Measurements from ENCODE around the gene COL24A1.

COL24A1 gene

DNA sequence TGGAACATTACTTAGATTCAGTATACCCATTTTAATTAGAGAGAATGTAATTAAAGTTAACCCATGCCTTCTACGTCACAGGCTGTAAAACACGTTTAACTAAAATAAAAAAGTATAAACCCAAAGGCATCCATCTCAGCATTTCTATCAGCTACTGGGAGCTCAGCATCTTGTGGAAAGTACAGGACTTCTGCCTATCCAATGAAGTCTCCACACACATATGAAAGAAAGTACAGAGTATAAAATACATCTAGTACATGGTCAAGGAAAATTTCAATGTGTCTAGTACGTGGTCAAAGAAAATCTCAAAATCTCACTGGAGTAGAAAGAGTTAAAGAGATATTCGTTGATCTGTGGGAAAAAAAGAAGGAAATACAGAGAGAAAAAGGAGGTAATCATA, 306.9 kb downstream of the COL24A1 start:
- H4K20me1 ChIP-seq (ENCODE audit: insufficient read depth) = no peaks in the 10 kb centered on the region
- H3K27me3 ChIP-seq (ENCODE audit: insufficient read depth, low read depth) = no peaks in the 10 kb centered on the region
- TF ChIP-seq, protein P1, sequence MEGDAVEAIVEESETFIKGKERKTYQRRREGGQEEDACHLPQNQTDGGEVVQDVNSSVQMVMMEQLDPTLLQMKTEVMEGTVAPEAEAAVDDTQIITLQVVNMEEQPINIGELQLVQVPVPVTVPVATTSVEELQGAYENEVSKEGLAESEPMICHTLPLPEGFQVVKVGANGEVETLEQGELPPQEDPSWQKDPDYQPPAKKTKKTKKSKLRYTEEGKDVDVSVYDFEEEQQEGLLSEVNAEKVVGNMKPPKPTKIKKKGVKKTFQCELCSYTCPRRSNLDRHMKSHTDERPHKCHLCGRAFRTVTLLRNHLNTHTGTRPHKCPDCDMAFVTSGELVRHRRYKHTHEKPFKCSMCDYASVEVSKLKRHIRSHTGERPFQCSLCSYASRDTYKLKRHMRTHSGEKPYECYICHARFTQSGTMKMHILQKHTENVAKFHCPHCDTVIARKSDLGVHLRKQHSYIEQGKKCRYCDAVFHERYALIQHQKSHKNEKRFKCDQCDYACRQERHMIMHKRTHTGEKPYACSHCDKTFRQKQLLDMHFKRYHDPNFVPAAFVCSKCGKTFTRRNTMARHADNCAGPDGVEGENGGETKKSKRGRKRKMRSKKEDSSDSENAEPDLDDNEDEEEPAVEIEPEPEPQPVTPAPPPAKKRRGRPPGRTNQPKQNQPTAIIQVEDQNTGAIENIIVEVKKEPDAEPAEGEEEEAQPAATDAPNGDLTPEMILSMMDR (conservative IDR thresholded peaks at IDR 0.05; ENCODE audit: low read depth, low read length) = no peak
- no peak overlapping the region for H3K4me3 ChIP-seq (IDR thresholded peaks at IDR 0.05; ENCODE audit: insufficient read depth, low read depth, low read length)
- H3K79me2 ChIP-seq (ENCODE audit: insufficient read depth, low read depth) = no peaks in the 10 kb centered on the region
- H3K27ac ChIP-seq = no peak overlapping the region
- H3K9ac ChIP-seq = no peak overlapping the region
- no peaks in the 10 kb centered on the region for H3K36me3 ChIP-seq (ENCODE audit: insufficient read depth)
- no peaks in the 10 kb centered on the region for H3K4me1 ChIP-seq (ENCODE audit: low read depth, poor library complexity, severe bottlenecking)
- H2AFZ ChIP-seq (ENCODE audit: low read depth) = no peak overlapping the region
- H3K4me2 ChIP-seq = no peak overlapping the region

DNA sequence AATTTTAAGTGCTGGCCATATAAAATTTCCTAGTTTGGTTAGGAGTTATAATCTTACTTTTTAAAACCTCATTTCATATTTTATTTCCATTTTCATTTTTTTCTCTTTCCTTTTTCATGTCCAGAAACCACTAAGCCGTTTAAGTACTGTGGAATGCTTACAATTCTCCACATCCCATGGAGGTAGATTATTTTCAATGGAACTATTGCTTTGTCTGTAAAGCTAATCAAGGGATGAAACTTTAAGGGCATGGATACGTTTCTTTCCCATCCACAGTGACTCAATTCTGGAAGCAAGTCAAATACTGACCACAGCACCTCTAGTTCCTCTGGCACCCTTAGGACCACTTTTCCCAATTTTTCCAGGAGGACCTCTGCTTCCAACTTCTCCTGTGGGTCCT, 309.2 kb downstream of the COL24A1 start:
- no peaks in the 10 kb centered on the region for H3K79me2 ChIP-seq (ENCODE audit: insufficient read depth, low read depth)
- H3K4me3 ChIP-seq (IDR thresholded peaks at IDR 0.05; ENCODE audit: insufficient read depth, low read depth, low read length) = no peak overlapping the region
- H3K27me3 ChIP-seq (ENCODE audit: insufficient read depth, low read depth) = no peaks in the 10 kb centered on the region
- no peak overlapping the region for H3K27ac ChIP-seq
- TF ChIP-seq, protein P1 (conservative IDR thresholded peaks at IDR 0.05; ENCODE audit: low read depth, low read length) = no peak
- no peak overlapping the region for H3K4me2 ChIP-seq
- H3K4me1 ChIP-seq (ENCODE audit: low read depth, poor library complexity, severe bottlenecking) = no peaks in the 10 kb centered on the region
- no peak overlapping the region for H3K9ac ChIP-seq
- H2AFZ ChIP-seq (ENCODE audit: low read depth) = no peak overlapping the region
- H4K20me1 ChIP-seq (ENCODE audit: insufficient read depth) = no peaks in the 10 kb centered on the region
- no peaks in the 10 kb centered on the region for H3K36me3 ChIP-seq (ENCODE audit: insufficient read depth)

- no peak overlapping the region for H3K4me3 ChIP-seq (IDR thresholded peaks at IDR 0.05; ENCODE audit: insufficient read depth, low read depth, low read length)
- H3K36me3 ChIP-seq (ENCODE audit: insufficient read depth) = no peaks in the 10 kb centered on the region
- TF ChIP-seq, protein P1 (conservative IDR thresholded peaks at IDR 0.05; ENCODE audit: low read depth, low read length) = no peak
- no peaks in the 10 kb centered on the region for H3K79me2 ChIP-seq (ENCODE audit: insufficient read depth, low read depth)
- H3K27me3 ChIP-seq (ENCODE audit: insufficient read depth, low read depth) = no peaks in the 10 kb centered on the region
- H2AFZ ChIP-seq (ENCODE audit: low read depth) = no peak overlapping the region
- H3K4me2 ChIP-seq = no peak overlapping the region
- no peaks in the 10 kb centered on the region for H4K20me1 ChIP-seq (ENCODE audit: insufficient read depth)
- H3K4me1 ChIP-seq (ENCODE audit: low read depth, poor library complexity, severe bottlenecking) = no peaks in the 10 kb centered on the region
- H3K9ac ChIP-seq = no peak overlapping the region
- H3K27ac ChIP-seq = no peak overlapping the region
These were observed 309.9 kb downstream of the COL24A1 start for GRCh38 chr1:85846706-85847105.

GRCh38 chr1:85839459-85839858, 317.1 kb downstream of the COL24A1 start:
- H3K27me3 ChIP-seq (ENCODE audit: insufficient read depth, low read depth) = no peaks in the 10 kb centered on the region
- H3K4me1 ChIP-seq (ENCODE audit: low read depth, poor library complexity, severe bottlenecking) = no peaks in the 10 kb centered on the region
- H4K20me1 ChIP-seq (ENCODE audit: insufficient read depth) = no peaks in the 10 kb centered on the region
- no peak overlapping the region for H3K27ac ChIP-seq
- H3K79me2 ChIP-seq (ENCODE audit: insufficient read depth, low read depth) = no peaks in the 10 kb centered on the region
- no peak overlapping the region for H2AFZ ChIP-seq (ENCODE audit: low read depth)
- no peak overlapping the region for H3K9ac ChIP-seq
- no peak overlapping the region for H3K4me3 ChIP-seq (IDR thresholded peaks at IDR 0.05; ENCODE audit: insufficient read depth, low read depth, low read length)
- no peak overlapping the region for H3K4me2 ChIP-seq
- TF ChIP-seq, protein P1 (conservative IDR thresholded peaks at IDR 0.05; ENCODE audit: low read depth, low read length) = no peak
- H3K36me3 ChIP-seq (ENCODE audit: insufficient read depth) = no peaks in the 10 kb centered on the region
